Kidney (tissue), 14 donors: ENCODE results near the gene CIBAR2. TPM values are rescaled to one million over a fixed set of nuclear protein-coding genes. Genes with fewer than 3 reads are reported as not detected.

Source experiments
- DNase-seq, 5 donors: peaks; one replicate each; pipeline ENCODE4 v3.0.0-alpha.2; 2013 to 2020
- FAIRE-seq: peaks from 2 replicates; lab custom pipeline; 2012; peaks lifted over from hg19 to GRCh38; lab: Jason Lieb, UNC
- H3K27ac ChIP-seq, 2 donors: one replicate each; pipeline ENCODE4 v1.7.0; 2013; ENCODE audit warnings: low read depth in 2 of 2, low read length in 2 of 2, inconsistent platforms in 1 of 2
- H3K27me3 ChIP-seq: one replicate; pipeline ENCODE4 v1.7.1; 2013; ENCODE audit warnings: low read length, inconsistent platforms; ENCODE audit not compliant: control insufficient read depth, insufficient read depth
- H3K36me3 ChIP-seq, 3 donors: one replicate each; pipeline versions ENCODE4 v1.7.0 to v1.7.1; 2013; ENCODE audit warnings: low read length in 3 of 3, control low read depth in 1 of 3, inconsistent platforms in 1 of 3; ENCODE audit not compliant: insufficient read depth in 3 of 3, control insufficient read depth in 2 of 3
- H3K4me1 ChIP-seq, 3 donors: one replicate each; pipeline versions ENCODE4 v1.7.0 to v1.7.1; 2013; ENCODE audit warnings: low read length in 3 of 3, inconsistent platforms in 1 of 3, low read depth in 1 of 3; ENCODE audit not compliant: control insufficient read depth in 2 of 3, insufficient read depth in 2 of 3
- H3K4me3 ChIP-seq, 3 donors: one replicate each; pipeline versions ENCODE4 v1.7.0 to v1.8.1; 2013; ENCODE audit warnings: low read length in 3 of 3, control low read depth in 1 of 3, inconsistent platforms in 1 of 3
- H3K9ac ChIP-seq, 3 donors: one replicate each; pipeline versions ENCODE4 v1.7.0 to v1.7.1; 2013; ENCODE audit warnings: low read length in 3 of 3, control low read depth in 1 of 3, inconsistent platforms in 1 of 3
- H3K9me3 ChIP-seq, 3 donors: one replicate each; pipeline versions ENCODE4 v1.7.0 to v1.7.1; 2013; ENCODE audit warnings: low read length in 3 of 3, control low read depth in 1 of 3, inconsistent platforms in 1 of 3; ENCODE audit not compliant: control insufficient read depth in 2 of 3, insufficient read depth in 1 of 3
- CTCF ChIP-seq: IDR thresholded peaks from 3 replicates; pipeline ENCODE4 v1.5.1; 2012; ENCODE audit warnings: mild to moderate bottlenecking, moderate library complexity, borderline replicate concordance; ENCODE audit not compliant: insufficient read depth; ENCODE audit errors: extremely low read depth
- intact Hi-C: fragments of 100-400 bp; cut with DNase I; formaldehyde crosslinking; loops from one replicate; pipeline ENCODE4 v1.11.1; 2022
- polyA plus RNA-seq: library from polyadenylated mRNA; stranded (reverse); fragments of 350-450 nt; fragmentation: Illumina TruSeq; extraction: RNeasy Lipid Tissue Mini Kit (QIAGEN cat#74804); gene quantifications from one replicate; pipeline ENCODE4 v1.2.3, GENCODE V29; 2014; ENCODE audit warnings: low read depth, low replicate concordance; ENCODE audit not compliant: insufficient read depth
- total RNA-seq: library from RNA; stranded (reverse); fragmentation: NEBNext Ultra II Directional; extraction: Animal tissue kit (Norgen Biotek cat#: 25700); gene quantifications from one replicate; pipeline ENCODE4 v1.2.1, GENCODE V29; 2021
- donor health status: control.
- donor health status: control.
- donor health status: control.
- donor health status: control.
- donor health status: control.
- donor health status: DM: yes; HTN: yes; CAD: no.
- donor health status: Normal renal cell carcinoma (clear cell type).

CIBAR2 gene
- total and polyA plus RNA-seq, 2 donors from 2014 or later = 1.6 TPM; not detected in 1

GRCh38 chr16:85089525-85089924 is 22.7 kb downstream of the CIBAR2 start:
- Histone ChIP-seq H3K4me1 (peaks cover 0 to 4% (median 2%) of the 10 kb centered on the region in 3 donors), H3K27ac (no peak overlapping the region), H3K9me3 (no peaks in the 10 kb centered on the region), H3K36me3 (no peaks in the 10 kb centered on the region), H3K9ac (no peak overlapping the region), H3K27me3 (no peaks in the 10 kb centered on the region), H3K4me3 (no peak overlapping the region)
- DNase-seq (peak in 2 of 5 donors; percentile 34 to 74), FAIRE-seq (no peak)
- no peak for TF ChIP-seq CTCF
- intact Hi-C loops = no loop called here

GRCh38 chr16:85088570-85089199 is 23.6 kb downstream of the CIBAR2 start:
- H3K9me3 ChIP-seq = no peaks in the 10 kb centered on the region
- no peaks in the 10 kb centered on the region for H3K36me3 ChIP-seq
- no peak overlapping the region for H3K27ac ChIP-seq
- H3K9ac ChIP-seq = no peak overlapping the region
- no peaks in the 10 kb centered on the region for H3K27me3 ChIP-seq
- intact Hi-C loops = no loop called here
- no peak overlapping the region for H3K4me3 ChIP-seq
- H3K4me1 ChIP-seq = peaks cover 0 to 4% (median 2%) of the 10 kb centered on the region in 3 donors
- TF ChIP-seq CTCF = no peak
- no peak for DNase-seq
- FAIRE-seq = no peak

GRCh38 chr16:85087899-85088569 is 24.2 kb downstream of the CIBAR2 start:
- FAIRE-seq = no peak
- Histone ChIP-seq H3K36me3 (no peaks in the 10 kb centered on the region), H3K9me3 (no peaks in the 10 kb centered on the region), H3K27ac (no peak overlapping the region), H3K27me3 (no peaks in the 10 kb centered on the region), H3K4me3 (no peak overlapping the region), H3K4me1 (peaks cover 0 to 4% (median 2%) of the 10 kb centered on the region in 3 donors), H3K9ac (no peak overlapping the region)
- DNase-seq = peak in 1 of 5 donors; percentile 59
- TF ChIP-seq CTCF = no peak
- intact Hi-C loops = no loop called here
